ENCODE data around the gene PTPRG.

- TF ChIP-seq CTCF (IDR thresholded peaks at IDR 0.05; ENCODE audit: poor library complexity) (no peak), EZH2phosphoT487 (IDR thresholded peaks at IDR 0.05; ENCODE audit: low read depth, severe bottlenecking, unreplicated experiment) (no peak), EZH2 (IDR thresholded peaks at IDR 0.05; ENCODE audit: borderline replicate concordance) (no peak)
Observed at GRCh38 chr3:61739640-61740039, 178.3 kb downstream of the PTPRG start.
